SU-DHL-6 (cell line): ENCODE results near the gene EFNA4.

ENCODE experiments used
- CTCF ChIP-seq: fragments of 200-600 bp; sonication (generic); IDR thresholded peaks from one replicate; pipeline ENCODE4 v1.5.1; 2017; ENCODE audit warnings: antibody characterized with exemption, mild to moderate bottlenecking, low read length, moderate library complexity; ENCODE audit not compliant: insufficient read depth, poor library complexity, severe bottlenecking
- EZH2phosphoT487 ChIP-seq: fragments of 200-600 bp; sonication (generic), shearing (Covaris generic); conservative IDR thresholded peaks from 2 replicates; pipeline ENCODE4 v1.6.1; 2018; ENCODE audit warnings: mild to moderate bottlenecking, antibody characterized with exemption, low read length, moderate library complexity, mixed read lengths

DNA sequence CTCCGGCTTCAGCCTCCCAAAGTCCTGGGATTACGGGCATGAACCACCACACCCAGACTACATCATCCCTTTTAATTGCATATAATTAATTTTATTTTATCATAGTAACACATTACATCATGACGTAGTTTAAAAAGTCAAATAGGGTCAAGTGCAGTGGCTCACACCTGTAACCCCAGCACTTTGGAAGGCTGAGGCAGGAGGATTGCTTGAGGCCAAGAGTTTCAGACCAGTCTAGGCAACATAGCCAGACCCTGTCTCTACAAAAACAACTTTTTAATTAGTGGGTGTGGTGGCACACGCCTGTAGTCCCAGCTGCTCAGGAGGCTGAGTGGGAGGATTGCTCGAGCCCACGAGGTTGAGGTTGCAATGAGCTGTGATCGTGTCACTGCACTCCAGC, 35.8 kb downstream of the EFNA4 start:
- TF ChIP-seq CTCF = no peak
- no peak for TF ChIP-seq EZH2phosphoT487
